NCI-H2029 (cell line): ENCODE measurements around the gene EIF4B.
A peak's percentile ranks its signal among the peaks of the same experiment; 100 is the strongest.
"Not testable (repeated sequence)": the region's sequence is repeated elsewhere in the genome, so short reads cannot be mapped to it uniquely, and the experiment has no call there.

Source experiments
- DNase-seq: peaks from one replicate; lab custom pipeline; 2025; lab: John Stamatoyannopoulos, UW

Gene EIF4B

DNA sequence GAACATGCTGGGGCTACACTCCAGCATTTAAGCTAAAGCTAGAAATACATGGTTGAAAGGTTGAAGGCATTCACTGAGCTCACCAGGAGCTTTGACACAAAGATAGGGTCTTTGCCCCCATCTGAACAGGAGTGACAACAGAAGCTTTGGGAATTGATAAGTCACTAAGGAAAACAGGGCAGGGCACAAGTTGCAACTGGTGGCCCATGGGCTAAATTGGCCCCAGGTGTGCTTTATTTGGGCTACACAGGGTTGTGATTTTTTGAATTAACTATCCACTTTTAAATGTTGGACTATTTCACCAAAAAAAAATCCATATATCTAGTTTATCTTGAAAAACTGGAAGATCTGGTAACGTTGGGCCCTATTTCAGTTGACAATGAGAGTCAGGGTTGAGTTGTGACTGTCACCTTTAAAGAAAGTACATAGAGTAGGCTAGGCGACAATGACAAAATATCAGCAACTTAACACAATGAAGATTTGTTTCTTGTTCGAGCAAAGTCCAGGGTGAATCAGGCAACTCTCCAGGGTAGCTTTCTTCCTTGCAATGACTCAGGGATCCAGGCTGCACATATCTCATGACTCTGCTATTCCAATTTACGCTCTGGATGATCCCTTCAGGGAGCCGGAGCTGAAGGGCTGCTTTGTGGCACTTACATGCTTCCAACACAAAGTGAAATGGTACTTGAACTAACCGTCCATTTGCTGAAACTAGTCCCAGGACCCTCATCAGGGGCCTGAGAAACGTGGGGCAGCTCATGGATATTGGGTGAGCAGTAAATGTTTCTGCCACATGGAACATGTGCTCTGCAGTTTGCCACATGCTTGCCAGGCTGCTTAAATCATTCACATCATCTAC is 13.3 kb upstream of the EIF4B start:
- DNase-seq = no peak

DNA sequence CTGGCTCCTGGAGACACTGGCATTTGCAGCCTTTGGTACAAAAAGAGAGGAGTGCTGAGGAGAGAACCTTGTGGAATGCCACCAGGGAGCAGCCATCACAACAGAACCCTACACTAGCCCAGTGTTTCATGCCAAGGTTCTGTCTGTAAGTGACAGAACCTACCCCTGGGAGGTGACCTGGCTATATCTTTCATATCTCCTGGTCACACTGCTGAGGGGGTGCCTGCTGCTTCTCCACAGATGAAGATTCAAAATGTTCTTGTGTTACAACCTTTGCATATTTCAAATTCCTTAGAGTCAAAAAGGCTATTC is 12.7 kb upstream of the EIF4B start:
- DNase-seq = no peak

DNA sequence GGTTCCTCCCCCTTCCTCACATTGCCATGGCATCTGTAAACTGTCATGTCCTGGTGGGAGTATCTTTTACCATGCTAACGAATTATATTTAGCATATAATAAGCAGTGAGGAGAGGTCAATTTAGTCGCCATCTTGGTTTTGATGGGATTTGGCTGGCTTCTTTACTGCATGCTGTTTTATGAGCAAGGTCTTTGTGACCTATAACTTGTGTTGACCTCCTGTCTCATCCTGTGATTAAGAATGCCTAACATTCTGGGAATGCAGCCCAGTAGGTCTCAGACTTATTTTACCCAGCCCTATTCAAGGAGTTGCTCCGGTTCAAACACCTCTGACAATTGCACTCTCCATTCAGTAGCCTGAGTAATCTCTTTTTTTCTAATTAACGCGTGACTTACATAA is 2.1 kb upstream of the EIF4B start:
- DNase-seq = no peak

DNA sequence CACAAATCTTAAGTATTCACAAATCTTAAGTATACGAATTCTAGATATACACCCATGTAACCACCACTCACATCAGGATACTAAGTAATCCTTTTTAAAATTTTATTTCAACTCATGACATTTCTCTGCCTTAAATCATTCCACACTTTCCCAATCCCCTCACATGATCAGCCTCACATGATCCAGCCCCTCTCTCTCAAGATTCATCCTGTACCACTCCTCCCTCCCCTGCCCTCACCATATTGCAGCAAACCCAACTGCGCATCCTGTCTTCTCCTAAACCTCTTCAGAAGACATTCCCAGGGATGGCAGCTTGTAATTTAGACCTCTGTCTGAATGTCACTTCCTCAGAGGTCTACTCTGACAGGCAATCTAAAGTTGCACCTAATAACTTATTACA is 1.7 kb upstream of the EIF4B start:
- no peak for DNase-seq

DNA sequence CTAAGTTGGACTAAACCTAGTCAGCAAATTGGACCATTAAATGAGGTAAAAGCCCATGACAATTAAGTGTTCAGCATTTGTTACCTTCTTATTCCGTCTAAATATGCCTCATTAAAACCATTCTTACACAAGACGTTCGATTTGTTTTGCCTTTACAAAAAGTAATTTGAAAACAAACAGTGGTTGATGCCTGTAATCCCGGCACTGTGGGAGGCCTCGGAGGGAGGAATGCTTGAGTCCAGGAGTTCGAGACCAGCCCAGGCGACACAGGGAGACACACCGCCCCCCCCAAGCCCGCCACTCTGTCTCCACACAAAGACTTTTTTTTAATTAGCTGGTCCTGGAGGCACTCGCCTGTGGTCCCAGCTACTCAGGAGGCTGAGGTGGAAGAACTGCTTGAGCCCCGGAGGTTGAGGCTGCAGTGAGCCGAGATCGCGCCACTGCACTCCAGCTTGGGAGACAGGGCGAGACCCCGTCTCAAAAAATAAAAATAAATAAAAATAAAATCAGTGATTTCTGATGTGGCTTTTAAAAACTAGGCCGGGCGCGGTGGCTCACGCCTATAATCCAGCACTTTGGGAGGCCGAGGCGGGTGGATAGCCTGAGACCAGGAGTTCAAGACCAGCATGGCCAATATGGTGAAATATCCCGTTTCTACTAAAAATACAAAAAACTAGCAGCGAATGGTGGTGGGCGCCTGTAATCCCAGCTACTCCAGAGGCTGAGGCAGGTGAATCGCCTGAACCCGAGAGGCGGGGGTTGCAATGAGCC is 856 bp upstream of the EIF4B start:
- no peak for DNase-seq

DNA sequence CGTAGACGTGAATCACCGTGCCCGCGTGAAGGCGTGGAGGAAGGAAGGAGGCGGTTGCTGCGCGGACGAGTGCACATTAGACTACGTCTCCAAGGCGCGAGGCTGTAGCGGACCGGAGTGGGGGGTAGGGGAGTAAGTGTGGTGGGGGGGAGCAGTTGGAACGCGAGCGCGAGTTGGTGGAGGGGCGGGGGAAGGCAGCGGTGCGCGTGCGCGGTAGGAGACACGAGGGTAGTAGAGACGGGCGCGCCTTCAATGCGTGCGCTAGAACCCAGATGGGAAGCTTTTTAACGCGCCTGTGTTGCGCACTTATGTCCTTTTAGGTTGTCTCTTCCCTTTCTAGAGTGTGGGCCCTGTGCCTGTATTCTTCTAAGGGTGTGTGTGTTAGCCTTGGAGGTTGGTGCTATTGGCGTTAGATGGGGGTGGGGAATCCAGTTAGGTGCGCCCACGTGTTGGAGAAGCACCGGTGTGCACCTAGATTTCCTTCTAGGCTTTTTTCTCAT is 604 bp downstream of the EIF4B start:
- peak; percentile 80 for DNase-seq

DNA sequence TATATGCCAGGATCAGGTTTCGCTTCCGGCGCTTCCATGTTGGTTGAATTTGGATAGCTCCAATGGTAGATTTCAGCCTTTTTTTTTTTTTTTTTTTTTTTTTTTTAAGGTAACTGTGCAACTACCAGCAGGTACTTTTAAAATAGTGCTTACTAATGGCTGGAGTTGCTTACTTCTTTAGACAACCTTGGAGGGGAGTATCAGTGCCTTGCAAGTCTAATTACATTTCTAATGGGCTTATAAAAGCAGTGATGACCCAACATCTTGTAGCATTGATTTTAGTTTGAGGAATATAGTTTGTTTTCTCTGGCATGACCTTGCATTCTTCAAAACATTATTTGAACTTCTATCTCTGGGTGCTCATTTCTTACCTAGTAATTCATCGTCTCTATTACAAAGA is 1.1 kb downstream of the EIF4B start:
- DNase-seq = no peak

DNA sequence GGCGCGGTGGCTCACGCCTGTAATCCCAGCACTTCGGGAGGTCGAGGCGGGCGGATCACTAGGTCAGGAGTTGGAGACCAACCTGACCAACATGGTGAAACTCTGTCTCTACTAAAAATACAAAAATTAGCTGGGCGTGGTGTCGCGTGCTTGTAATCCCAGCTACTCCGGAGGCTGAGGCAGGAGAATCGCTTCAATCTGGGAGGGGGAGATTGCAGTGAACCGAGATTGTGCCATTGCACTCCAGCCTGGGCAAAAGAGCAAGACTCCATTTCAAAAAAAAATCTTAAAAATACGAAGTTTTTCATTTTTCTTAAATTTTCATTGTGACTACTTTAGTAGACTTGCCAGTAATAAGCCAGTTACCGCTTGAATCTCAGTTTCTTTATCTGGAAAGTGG is 2.5 kb downstream of the EIF4B start:
- not testable (repeated sequence) for DNase-seq

DNA sequence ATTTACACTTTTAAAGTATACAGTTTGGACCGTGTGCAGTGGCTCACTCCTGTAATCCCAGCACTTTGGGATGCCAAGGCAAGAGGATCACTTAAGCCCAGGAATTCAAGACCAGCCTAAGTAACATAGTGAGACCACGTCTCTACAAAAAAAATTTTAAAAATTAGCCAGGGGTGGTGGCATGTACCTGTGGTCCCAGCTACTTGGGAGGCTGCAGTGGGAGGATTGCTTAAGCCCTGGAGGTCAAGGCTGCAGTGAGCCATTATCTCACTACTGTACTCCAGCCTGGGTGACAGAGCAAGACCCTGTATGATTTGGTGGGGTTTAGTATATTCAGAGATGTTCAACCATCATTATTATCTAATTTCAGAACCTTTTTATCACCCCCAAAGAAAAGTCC is 4.7 kb downstream of the EIF4B start:
- no peak for DNase-seq

DNA sequence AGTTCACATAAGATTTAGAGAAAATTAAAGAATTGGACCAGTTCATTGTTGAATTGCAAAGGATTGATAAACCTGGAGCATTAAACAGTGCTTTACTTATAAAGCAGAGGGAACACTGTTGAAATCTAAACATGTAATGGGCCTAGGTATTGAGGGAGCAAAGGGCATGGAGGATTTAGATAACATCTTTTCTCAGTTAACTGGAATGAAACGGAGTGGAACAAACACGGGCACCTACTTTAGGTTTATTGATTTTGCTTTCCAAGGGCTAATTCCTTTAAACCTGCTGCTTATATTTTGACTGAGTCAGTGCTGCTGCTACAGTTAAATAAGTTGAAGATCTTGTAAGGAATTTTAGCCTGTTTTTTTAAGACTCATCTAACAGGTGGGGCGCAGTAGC is 5.6 kb downstream of the EIF4B start:
- DNase-seq = no peak

DNA sequence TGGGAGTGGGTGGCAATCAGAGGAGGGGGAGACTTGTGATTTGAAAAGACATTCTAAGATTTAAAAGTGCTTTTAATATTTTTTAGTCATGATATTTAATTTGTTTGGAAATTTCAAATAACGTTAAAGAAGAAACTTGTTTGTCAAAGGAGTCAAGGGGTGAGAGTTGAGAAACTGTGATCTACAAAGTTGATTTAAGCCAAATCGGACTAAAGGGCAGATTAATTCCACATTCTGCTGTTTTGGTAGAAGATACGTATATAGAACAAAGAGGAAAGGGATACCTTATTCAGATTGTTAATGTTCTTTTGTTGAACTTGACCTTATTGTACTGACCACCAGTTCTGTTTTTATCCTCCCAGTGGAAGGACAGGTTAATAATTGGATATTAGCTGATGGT is 6.7 kb downstream of the EIF4B start:
- DNase-seq = no peak

DNA sequence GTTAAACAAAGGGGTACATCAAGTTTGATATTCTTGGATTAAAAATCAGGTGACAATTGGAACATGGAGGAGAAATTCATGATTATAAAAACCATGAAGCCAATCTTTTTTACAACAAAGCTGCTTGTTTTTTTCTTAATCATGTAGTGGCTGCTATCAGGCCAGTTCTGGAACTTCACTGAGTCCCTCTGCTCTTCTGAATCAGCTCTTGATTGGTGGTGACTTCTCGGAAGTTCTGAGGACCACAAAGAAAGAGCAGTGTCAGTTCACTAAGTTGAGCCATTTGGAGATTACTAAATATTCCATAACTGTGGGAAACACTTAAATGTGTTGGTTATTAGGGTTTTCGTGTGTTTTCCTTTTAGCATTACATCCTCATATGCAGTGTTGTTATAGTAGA is 8.5 kb downstream of the EIF4B start:
- DNase-seq = no peak

DNA sequence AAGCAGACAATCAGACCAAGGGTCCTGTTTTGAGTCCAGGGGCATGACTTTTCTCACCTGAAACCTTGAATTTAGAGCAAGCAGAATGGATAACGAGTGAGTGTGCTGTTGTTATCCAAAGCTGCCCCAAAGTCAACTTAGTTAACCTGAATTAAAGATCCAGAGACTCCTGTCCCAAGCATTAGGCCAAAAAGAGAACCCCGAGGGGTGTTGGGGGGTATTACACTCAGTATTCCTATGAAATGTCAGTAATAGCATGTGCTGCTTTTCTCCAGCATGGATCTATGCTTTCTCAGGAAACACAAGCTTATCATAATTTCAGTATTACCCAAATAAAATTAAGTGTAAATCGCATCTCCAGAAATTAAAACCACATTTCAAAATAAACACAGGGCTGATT is 19.0 kb downstream of the EIF4B start:
- no peak for DNase-seq

DNA sequence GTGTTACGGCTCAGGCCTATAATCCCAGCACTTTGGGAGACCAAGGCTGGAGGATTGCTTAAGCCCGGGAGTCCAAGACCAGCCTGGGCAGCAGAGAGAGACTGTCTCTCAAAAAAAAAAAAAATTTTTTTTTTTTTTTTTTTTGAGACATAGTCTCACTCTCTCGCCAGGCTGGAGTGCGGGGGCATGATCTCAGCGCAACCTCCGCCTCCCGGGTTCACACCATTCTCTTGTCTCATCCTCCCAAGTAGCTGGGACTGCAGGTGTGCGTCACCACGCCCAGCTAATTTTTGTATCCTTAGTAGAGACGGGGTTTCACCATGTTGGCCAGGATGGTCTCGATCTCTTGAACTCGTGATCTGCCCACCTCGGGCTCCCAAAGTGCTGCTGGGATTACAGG is 20.8 kb downstream of the EIF4B start:
- not testable (repeated sequence) for DNase-seq

DNA sequence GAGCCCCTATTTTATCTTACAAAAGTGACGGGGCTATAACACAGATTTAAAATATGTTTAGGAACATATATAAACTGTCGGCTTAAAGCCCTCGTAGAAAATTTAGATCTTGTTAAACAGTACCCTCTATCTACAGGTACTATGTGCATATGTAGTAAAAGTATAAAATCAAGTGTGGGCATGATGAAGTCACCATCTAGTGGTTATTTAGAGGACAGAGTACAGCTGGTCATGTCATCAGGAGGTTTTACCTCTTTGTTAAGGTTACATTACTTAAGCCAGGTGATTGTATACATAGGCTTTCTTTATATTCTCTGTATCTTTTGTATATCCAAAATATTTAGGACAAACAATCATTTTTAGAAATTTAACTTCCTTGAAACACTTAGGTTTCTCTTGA is 25.4 kb downstream of the EIF4B start:
- DNase-seq = no peak

DNA sequence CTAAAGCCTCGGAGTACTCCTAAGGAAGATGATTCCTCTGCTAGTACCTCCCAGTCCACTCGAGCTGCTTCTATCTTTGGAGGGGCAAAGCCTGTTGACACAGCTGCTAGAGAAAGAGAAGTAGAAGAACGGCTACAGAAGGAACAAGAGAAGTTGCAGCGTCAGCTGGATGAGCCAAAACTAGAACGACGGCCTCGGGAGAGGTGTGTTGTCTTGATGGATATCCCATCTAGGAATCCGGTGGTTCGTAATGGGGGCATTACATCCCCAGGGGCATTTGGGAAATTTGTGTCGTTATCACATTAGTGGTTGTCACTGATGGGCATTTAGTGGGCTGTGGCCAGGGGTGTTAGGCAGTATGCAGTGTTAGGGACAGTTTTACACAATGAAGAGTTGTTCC is 27.6 kb downstream of the EIF4B start:
- not testable (repeated sequence) for DNase-seq

DNA sequence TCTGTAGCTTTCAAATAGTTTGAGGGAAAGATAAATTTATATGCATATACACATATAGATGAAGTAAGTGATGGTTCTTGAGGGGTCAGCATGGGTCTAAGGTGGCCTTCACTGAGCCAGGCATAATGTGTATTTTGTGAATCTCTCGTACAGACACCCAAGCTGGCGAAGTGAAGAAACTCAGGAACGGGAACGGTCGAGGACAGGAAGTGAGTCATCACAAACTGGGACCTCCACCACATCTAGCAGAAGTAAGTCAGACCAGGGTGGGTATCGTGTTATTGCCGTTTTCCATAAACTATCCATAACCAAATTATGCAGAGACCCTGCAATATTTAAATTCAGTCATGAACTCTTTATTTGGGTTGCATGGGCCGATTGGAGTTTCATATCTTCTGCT is 28.2 kb downstream of the EIF4B start:
- DNase-seq = no peak

DNA sequence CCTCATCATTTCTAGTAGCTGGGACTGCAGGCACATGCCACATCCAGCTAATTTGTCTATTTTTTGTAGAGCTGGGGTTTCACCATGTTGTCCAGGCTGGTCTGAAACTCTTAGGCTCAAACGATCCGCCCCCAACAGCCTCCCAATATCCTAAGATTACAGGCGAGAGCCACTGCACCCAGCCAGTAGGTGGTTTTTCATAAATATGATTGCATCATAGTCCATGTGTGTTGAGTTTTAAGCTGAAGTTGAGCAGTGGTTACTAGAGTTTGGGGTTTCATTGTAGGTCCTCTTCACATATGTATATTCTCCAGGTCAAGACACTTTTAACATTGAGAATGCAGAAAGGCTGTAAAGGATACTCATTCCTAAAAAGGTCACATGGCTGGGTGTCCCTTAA is 30.5 kb downstream of the EIF4B start:
- no peak for DNase-seq

DNA sequence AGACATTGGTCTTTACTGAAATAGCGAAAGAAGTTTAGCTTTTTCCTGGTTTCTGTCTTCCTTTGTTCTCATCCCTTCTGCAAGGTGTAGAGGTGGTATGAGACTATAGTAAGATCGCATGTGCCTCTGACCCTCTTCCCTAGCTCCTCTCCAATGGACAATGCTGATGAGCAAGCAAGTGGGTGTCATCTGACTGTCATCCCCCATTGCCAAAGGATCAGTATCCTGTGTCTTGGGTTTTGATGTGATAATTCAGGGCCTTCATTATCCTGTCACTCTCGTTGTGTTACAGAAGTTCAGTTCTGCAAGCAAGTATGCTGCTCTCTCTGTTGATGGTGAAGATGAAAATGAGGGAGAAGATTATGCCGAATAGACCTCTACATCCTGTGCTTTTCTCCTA is 33.6 kb downstream of the EIF4B start:
- no peak for DNase-seq

DNA sequence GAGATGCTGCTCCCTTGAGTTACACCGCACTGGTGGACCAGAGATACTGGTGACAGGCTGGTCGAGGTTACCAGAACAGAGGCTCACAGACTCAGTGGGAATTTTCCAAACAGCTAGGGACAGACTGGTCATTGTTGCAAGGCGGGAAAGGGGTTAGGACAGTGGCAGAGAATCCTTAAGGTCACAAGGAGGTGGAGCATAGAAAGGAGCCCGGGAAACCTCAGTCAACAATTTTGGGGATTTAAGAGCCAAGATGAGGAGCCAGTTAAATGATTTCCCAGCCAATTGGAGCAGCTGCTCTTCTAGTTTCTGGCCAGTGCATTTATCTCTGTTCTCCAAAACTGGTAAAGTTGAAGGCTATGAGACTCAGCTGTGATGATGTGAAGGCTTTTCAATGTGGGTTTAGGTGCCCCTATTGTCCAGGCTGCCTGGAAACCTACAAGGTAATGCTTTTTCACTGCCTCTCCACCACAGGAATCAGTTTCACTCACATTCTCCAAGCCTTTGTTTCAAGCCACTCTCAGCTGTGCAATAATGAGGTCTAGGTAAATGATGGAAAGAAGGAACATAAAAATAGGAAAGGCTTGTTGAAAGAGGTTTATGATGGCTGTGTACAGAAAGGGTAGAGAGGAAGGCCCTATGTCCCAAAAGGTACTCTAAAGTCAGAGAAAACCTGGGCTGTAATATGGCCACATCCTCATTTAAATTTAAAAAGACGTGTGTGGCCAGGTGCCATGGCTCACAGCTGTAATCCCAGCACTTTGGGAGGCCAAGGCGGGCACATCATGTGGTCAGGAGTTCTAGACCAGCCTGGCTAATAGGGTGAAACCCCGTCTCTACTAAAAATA is 36.6 kb downstream of the EIF4B start:
- no peak for DNase-seq

DNA sequence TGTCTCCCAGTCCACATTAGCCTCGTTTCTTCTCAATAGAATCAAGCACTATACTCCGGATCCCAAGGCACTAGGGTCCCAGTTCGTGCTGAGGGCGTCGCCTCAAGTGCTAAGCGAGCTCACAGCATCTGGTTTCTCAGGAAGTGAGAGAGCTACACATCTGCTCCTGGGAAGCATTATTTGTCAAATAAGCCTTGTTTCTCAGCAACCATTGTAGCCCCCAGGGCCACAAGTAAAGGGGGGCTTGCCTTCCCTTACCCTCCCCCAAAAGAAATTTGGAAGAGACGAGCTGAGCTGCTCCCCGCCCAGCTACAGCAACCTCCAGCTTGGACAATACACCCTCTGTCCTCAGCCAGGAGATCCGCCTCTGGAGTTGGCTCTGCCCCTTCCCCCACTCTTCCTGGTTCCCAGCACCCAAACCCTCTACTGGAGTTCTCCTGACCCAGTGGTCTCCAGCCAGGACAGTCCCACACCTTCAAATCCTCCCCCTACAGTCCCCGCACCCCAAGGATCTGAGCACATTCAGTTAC is 37.9 kb downstream of the EIF4B start:
- DNase-seq = no peak
